SU-DHL-6 (cell line): ENCODE data around the gene ELN.

Experiments
- H2AFZ ChIP-seq: fragments of 200-600 bp; sonication (generic); 2 replicates; pipeline ENCODE4 v1.6.1; 2014; ENCODE audit warnings: low read depth, mild to moderate bottlenecking, moderate library complexity, mixed read lengths, antibody characterized with exemption, low read length; ENCODE audit not compliant: severe bottlenecking
- H3F3A ChIP-seq: fragments of 200-600 bp; shearing (Covaris generic); 2 replicates; pipeline ENCODE4 v1.6.0; 2016; ENCODE audit warnings: antibody characterized with exemption, mild to moderate bottlenecking; ENCODE audit not compliant: insufficient read depth
- H3K27ac ChIP-seq: fragments of 200-600 bp; sonication (generic); 2 replicates; pipeline ENCODE4 v1.5.1; 2016; ENCODE audit warnings: low read depth, mild to moderate bottlenecking, low read length, moderate library complexity, mixed read lengths
- H3K27me3 ChIP-seq: fragments of 200-600 bp; sonication (generic), shearing (Covaris generic); 2 replicates; pipeline ENCODE4 v1.6.0; 2014; ENCODE audit warnings: mild to moderate bottlenecking, low read length
- H3K36me3 ChIP-seq: fragments of 200-600 bp; sonication (generic); 2 replicates; pipeline ENCODE4 v1.6.1; 2014; ENCODE audit warnings: mild to moderate bottlenecking, low read length, mixed read lengths
- H3K4me2 ChIP-seq: fragments of 300-600, 200-600 bp; shearing (Covaris generic), sonication (generic); 2 replicates; pipeline ENCODE4 v1.6.0; 2014; ENCODE audit warnings: low read length, low read depth, mild to moderate bottlenecking; ENCODE audit not compliant: poor library complexity, severe bottlenecking
- H3K4me3 ChIP-seq: fragments of 200-600 bp; sonication (generic); 2 replicates; pipeline ENCODE4 v1.5.1; 2014; ENCODE audit warnings: antibody characterized with exemption, low read length, mild to moderate bottlenecking, mixed read lengths; ENCODE audit not compliant: insufficient read depth, poor library complexity, severe bottlenecking
- H3K79me2 ChIP-seq: fragments of 200-600 bp; sonication (generic); 2 replicates; pipeline ENCODE4 v1.6.1; 2014; ENCODE audit warnings: mild to moderate bottlenecking, low read length, moderate library complexity; ENCODE audit not compliant: insufficient read depth
- H3K9ac ChIP-seq: fragments of 200-600 bp; sonication (generic); 2 replicates; pipeline ENCODE4 v1.7.0; 2014; ENCODE audit warnings: mild to moderate bottlenecking, low read length
- H3K9me2 ChIP-seq: fragments of 200-600 bp; sonication (generic); replicated peaks from 2 replicates; pipeline ENCODE4 v1.6.1; 2014; ENCODE audit warnings: low read length; ENCODE audit not compliant: insufficient read depth
- H3K9me3 ChIP-seq: fragments of 200-600 bp; sonication (generic); 2 replicates; pipeline ENCODE4 v1.6.1; 2014; ENCODE audit warnings: low read length, mixed read lengths; ENCODE audit not compliant: insufficient read depth
- H4K20me1 ChIP-seq: fragments of 200-600 bp; sonication (generic); 2 replicates; pipeline ENCODE4 v1.6.1; 2014; ENCODE audit warnings: low read depth, mild to moderate bottlenecking, antibody characterized with exemption, low read length, moderate library complexity, mixed read lengths
- EZH2phosphoT487 ChIP-seq: fragments of 200-600 bp; sonication (generic), shearing (Covaris generic); conservative IDR thresholded peaks from 2 replicates; pipeline ENCODE4 v1.6.1; 2018; ENCODE audit warnings: mild to moderate bottlenecking, antibody characterized with exemption, low read length, moderate library complexity, mixed read lengths
- TF ChIP-seq, protein P1 (sequence below): fragments of 200-600 bp; sonication (generic); IDR thresholded peaks from one replicate; pipeline ENCODE4 v1.5.1; 2017; ENCODE audit warnings: antibody characterized with exemption, mild to moderate bottlenecking, low read length, moderate library complexity; ENCODE audit not compliant: insufficient read depth, poor library complexity, severe bottlenecking

The ELN gene

GRCh38 chr7:74103219-74103772 lies 75.3 kb downstream of the ELN start:
- H3K4me3 ChIP-seq, result no peak overlapping the region
- H3K36me3 ChIP-seq, result no peaks in the 10 kb centered on the region
- H3K9me2 ChIP-seq, result no peaks in the 10 kb centered on the region
- H3K79me2 ChIP-seq, result no peaks in the 10 kb centered on the region
- no peaks in the 10 kb centered on the region for H4K20me1 ChIP-seq
- no peaks in the 10 kb centered on the region for H3K9me3 ChIP-seq
- H3F3A ChIP-seq, result peaks cover 29% of the 10 kb centered on the region
- H3K27ac ChIP-seq, result no peak overlapping the region
- no peak overlapping the region for H3K9ac ChIP-seq
- H3K27me3 ChIP-seq, result no peaks in the 10 kb centered on the region
- H3K4me2 ChIP-seq, result no peak overlapping the region
- no peak overlapping the region for H2AFZ ChIP-seq
- TF ChIP-seq EZH2phosphoT487, result no peak
- TF ChIP-seq, protein P1, sequence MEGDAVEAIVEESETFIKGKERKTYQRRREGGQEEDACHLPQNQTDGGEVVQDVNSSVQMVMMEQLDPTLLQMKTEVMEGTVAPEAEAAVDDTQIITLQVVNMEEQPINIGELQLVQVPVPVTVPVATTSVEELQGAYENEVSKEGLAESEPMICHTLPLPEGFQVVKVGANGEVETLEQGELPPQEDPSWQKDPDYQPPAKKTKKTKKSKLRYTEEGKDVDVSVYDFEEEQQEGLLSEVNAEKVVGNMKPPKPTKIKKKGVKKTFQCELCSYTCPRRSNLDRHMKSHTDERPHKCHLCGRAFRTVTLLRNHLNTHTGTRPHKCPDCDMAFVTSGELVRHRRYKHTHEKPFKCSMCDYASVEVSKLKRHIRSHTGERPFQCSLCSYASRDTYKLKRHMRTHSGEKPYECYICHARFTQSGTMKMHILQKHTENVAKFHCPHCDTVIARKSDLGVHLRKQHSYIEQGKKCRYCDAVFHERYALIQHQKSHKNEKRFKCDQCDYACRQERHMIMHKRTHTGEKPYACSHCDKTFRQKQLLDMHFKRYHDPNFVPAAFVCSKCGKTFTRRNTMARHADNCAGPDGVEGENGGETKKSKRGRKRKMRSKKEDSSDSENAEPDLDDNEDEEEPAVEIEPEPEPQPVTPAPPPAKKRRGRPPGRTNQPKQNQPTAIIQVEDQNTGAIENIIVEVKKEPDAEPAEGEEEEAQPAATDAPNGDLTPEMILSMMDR, result no peak

- Histone ChIP-seq H3K27me3 (no peaks in the 10 kb centered on the region), H4K20me1 (no peaks in the 10 kb centered on the region), H3K9ac (no peak overlapping the region), H3K4me2 (no peak overlapping the region), H2AFZ (no peak overlapping the region), H3K4me3 (no peak overlapping the region), H3K79me2 (no peaks in the 10 kb centered on the region), H3K27ac (no peak overlapping the region), H3F3A (peaks cover 26% of the 10 kb centered on the region), H3K9me3 (no peaks in the 10 kb centered on the region), H3K9me2 (no peaks in the 10 kb centered on the region), H3K36me3 (no peaks in the 10 kb centered on the region; the same call in 1 of the 2 replicates)
- TF ChIP-seq, protein P1, result no peak
- no peak for TF ChIP-seq EZH2phosphoT487
Measured at GRCh38 chr7:74104702-74105101, 76.7 kb downstream of the ELN start.

DNA sequence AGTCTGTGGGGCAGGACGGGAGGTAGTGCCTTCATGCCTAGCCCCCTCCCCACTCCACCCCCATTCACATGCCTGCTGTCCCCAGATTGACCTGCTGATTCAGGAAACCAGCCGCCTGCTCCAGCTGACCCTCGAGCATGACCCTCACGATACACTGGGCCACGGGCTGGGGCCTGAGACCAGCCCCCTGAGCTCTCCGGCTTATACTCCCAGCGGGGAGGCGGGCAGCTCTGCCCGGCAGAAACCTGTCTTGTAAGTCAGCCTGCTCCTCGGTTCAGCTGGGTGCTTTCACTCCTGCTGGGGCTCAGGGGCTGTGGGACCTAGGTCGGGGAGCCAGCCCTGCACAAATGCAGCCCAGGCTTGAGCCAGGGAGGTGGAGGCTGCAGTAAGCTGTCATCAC lies 78.0 kb downstream of the ELN start:
- Histone ChIP-seq H3K4me2 (no peak overlapping the region), H4K20me1 (no peaks in the 10 kb centered on the region), H3K9ac (no peak overlapping the region), H3F3A (peaks cover 13% of the 10 kb centered on the region), H3K9me2 (no peaks in the 10 kb centered on the region), H3K79me2 (no peaks in the 10 kb centered on the region), H3K4me3 (no peak overlapping the region), H3K27me3 (no peaks in the 10 kb centered on the region), H3K9me3 (no peaks in the 10 kb centered on the region), H2AFZ (no peak overlapping the region), H3K27ac (no peak overlapping the region), H3K36me3 (no peaks in the 10 kb centered on the region; the same call in 1 of the 2 replicates)
- TF ChIP-seq, protein P1, result no peak
- TF ChIP-seq EZH2phosphoT487, result no peak
